Liver (tissue), 9 donors: ENCODE results near the gene GHRHR. TPM values are rescaled to one million over a fixed set of nuclear protein-coding genes. Genes with fewer than 3 reads are reported as not detected.

Experiments used
- DNase-seq: peaks from one replicate; pipeline ENCODE4 v3.0.0-alpha.2; 2017; ENCODE audit warnings: low spot score
- H3K27ac ChIP-seq, 2 donors: one replicate each; pipeline ENCODE4 v1.7.0; 2013; ENCODE audit warnings: inconsistent platforms in 2 of 2, low read length in 2 of 2, control low read depth in 1 of 2, low read depth in 1 of 2, mild to moderate bottlenecking in 1 of 2
- H3K27me3 ChIP-seq, 4 donors: one replicate each; pipeline versions ENCODE4 v1.6.1 to v1.7.0; 2013; ENCODE audit warnings: low read length in 3 of 4, inconsistent platforms in 1 of 4, mild to moderate bottlenecking in 1 of 4, moderate library complexity in 1 of 4; ENCODE audit not compliant: control insufficient read depth in 4 of 4, insufficient read depth in 4 of 4
- H3K36me3 ChIP-seq, 4 donors: one replicate each; pipeline versions ENCODE4 v1.6.1 to v1.7.0; 2013; ENCODE audit warnings: low read length in 3 of 4, mild to moderate bottlenecking in 3 of 4, low read depth in 1 of 4, moderate library complexity in 1 of 4; ENCODE audit not compliant: control insufficient read depth in 4 of 4, insufficient read depth in 3 of 4
- H3K4me1 ChIP-seq, 4 donors: one replicate each; pipeline versions ENCODE4 v1.6.1 to v1.7.0; 2013; ENCODE audit warnings: low read length in 3 of 4, mild to moderate bottlenecking in 3 of 4, moderate library complexity in 1 of 4; ENCODE audit not compliant: control insufficient read depth in 4 of 4, insufficient read depth in 4 of 4
- H3K4me3 ChIP-seq, 3 donors: one replicate each; pipeline versions ENCODE4 v1.6.1 to v1.7.0; 2013; ENCODE audit warnings: low read length in 3 of 3, control low read depth in 1 of 3, low read depth in 1 of 3, mild to moderate bottlenecking in 1 of 3
- H3K9ac ChIP-seq, 2 donors: one replicate each; pipeline ENCODE4 v1.7.0; 2013; ENCODE audit warnings: low read length in 2 of 2, mild to moderate bottlenecking in 2 of 2, moderate library complexity in 2 of 2, control low read depth in 1 of 2, low read depth in 1 of 2
- H3K9me3 ChIP-seq, 4 donors: one replicate each; pipeline versions ENCODE4 v1.6.1 to v1.7.0; 2013; ENCODE audit warnings: low read length in 3 of 4; ENCODE audit not compliant: control insufficient read depth in 4 of 4
- ATF3 ChIP-seq: IDR thresholded peaks from 2 replicates; pipeline ENCODE4 v1.6.1; 2016; ENCODE audit warnings: antibody characterized with exemption
- CTCF ChIP-seq: fragments of 150-350 bp; IDR thresholded peaks from 2 replicates; pipeline ENCODE4 v1.5.1; 2017; ENCODE audit warnings: improper control_type of control experiment, low read depth, low read length; ENCODE audit not compliant: missing input control
- EGR1 ChIP-seq, 2 donors: IDR thresholded peaks; 2 replicates each; pipeline ENCODE4 v1.6.1; 2016 to 2018; ENCODE audit warnings: antibody characterized with exemption in 2 of 2, low read depth in 2 of 2
- FOXA1 ChIP-seq: IDR thresholded peaks from 2 replicates; pipeline ENCODE4 v1.6.1; 2016; ENCODE audit warnings: antibody characterized with exemption
- FOXA2 ChIP-seq: IDR thresholded peaks from 2 replicates; pipeline ENCODE4 v1.6.1; 2016; ENCODE audit warnings: antibody characterized with exemption
- GABPA ChIP-seq, 2 donors: IDR thresholded peaks in 1 of 2; conservative IDR thresholded peaks in 1 of 2; 2 replicates each; pipeline ENCODE4 v1.6.1; 2016; ENCODE audit warnings: antibody characterized with exemption in 2 of 2, mild to moderate bottlenecking in 1 of 2, moderate library complexity in 1 of 2
- HNF4A ChIP-seq, 2 donors: conservative IDR thresholded peaks; 2 replicates each; pipeline ENCODE4 v1.6.1; 2016; ENCODE audit warnings: antibody characterized with exemption in 2 of 2, mild to moderate bottlenecking in 2 of 2
- HNF4G ChIP-seq: IDR thresholded peaks from 2 replicates; pipeline ENCODE4 v1.6.1; 2016; ENCODE audit warnings: antibody characterized with exemption
- JUND ChIP-seq, 2 donors: IDR thresholded peaks; 2 replicates each; pipeline ENCODE4 v1.6.1; 2016; ENCODE audit warnings: antibody characterized with exemption in 2 of 2
- MAX ChIP-seq: IDR thresholded peaks from 2 replicates; pipeline ENCODE4 v1.6.1; 2016; ENCODE audit warnings: antibody characterized with exemption
- NR2F2 ChIP-seq: IDR thresholded peaks from 2 replicates; pipeline ENCODE4 v1.6.1; 2016; ENCODE audit warnings: antibody characterized with exemption
- RAD21 ChIP-seq, 2 donors: IDR thresholded peaks; 2 replicates each; pipeline ENCODE4 v1.6.1; 2016; ENCODE audit warnings: antibody characterized with exemption in 2 of 2, mild to moderate bottlenecking in 2 of 2
- REST ChIP-seq: IDR thresholded peaks from 2 replicates; pipeline ENCODE4 v1.6.1; 2016; ENCODE audit warnings: antibody characterized with exemption, mild to moderate bottlenecking
- RXRA ChIP-seq, 2 donors: IDR thresholded peaks; 2 replicates each; pipeline ENCODE4 v1.6.1; 2017 to 2018; ENCODE audit warnings: antibody characterized with exemption in 2 of 2, mild to moderate bottlenecking in 1 of 2
- SP1 ChIP-seq: IDR thresholded peaks from 2 replicates; pipeline ENCODE4 v1.6.1; 2018; ENCODE audit warnings: antibody characterized with exemption, mild to moderate bottlenecking
- TAF1 ChIP-seq: conservative IDR thresholded peaks from 2 replicates; pipeline ENCODE4 v1.6.1; 2016; ENCODE audit warnings: antibody characterized with exemption, mild to moderate bottlenecking
- YY1 ChIP-seq: IDR thresholded peaks from 2 replicates; pipeline ENCODE4 v1.6.1; 2016; ENCODE audit warnings: antibody characterized with exemption, mild to moderate bottlenecking
- ZBTB33 ChIP-seq: IDR thresholded peaks from 2 replicates; pipeline ENCODE4 v1.6.1; 2016; ENCODE audit warnings: antibody characterized with exemption
- WGBS: extraction: QIAGEN DNeasy Blood & Tissue Kit; methylation state at CpG from one replicate; pipeline ENCODE4 v1.1.7; 2013; 5-methylcytosine and 5-hydroxymethylcytosine counted together
- polyA plus RNA-seq, 2 donors: library from polyadenylated mRNA; stranded (reverse) in 1 of 2; unstranded in 1 of 2; fragments of 200-250 nt in 1 of 2; fragments of >200 nt in 1 of 2; fragmentation: Nextera tagmentation in 1 of 2; extraction: Ambion mirVana in 1 of 2; gene quantifications; one replicate each; pipeline versions ENCODE4 v1.2.1 to v1.2.3, GENCODE V29; 2013 to 2015
- total RNA-seq, 2 donors: library from RNA; depleted of rRNA; stranded (reverse); fragments of >200 nt; gene quantifications; one replicate each; pipeline ENCODE4 v1.2.3, GENCODE V29; 2014
- donor health status: healthy.
- donor health status: healthy.
- donor health status: healthy.
- donor health status: healthy.
- donor health status: healthy.

The GHRHR gene
- total and polyA plus RNA-seq, 4 donors, result 0.46 to 0.50 TPM; not detected in 2

- H3K4me1 ChIP-seq, result no peaks in the 10 kb centered on the region
- no peak overlapping the region for H3K9ac ChIP-seq
- no peaks in the 10 kb centered on the region for H3K9me3 ChIP-seq
- WGBS, result 87% methylated on average over 26 of the region's 26 CpGs
- no peak for TF ChIP-seq YY1
- no peak for TF ChIP-seq TAF1
- TF ChIP-seq RXRA (IDR thresholded peaks at IDR 0.05), result no peak
- TF ChIP-seq ZBTB33, result no peak
- no peak for TF ChIP-seq FOXA2
- no peak for TF ChIP-seq GABPA (IDR thresholded peaks at IDR 0.05 in 1 of 2, conservative IDR thresholded peaks at IDR 0.05 in 1 of 2)
- TF ChIP-seq FOXA1, result no peak
- TF ChIP-seq HNF4G, result no peak
- TF ChIP-seq REST, result no peak
- TF ChIP-seq JUND (IDR thresholded peaks at IDR 0.05), result no peak
- TF ChIP-seq NR2F2, result no peak
- TF ChIP-seq CTCF, result no peak
- TF ChIP-seq RAD21 (IDR thresholded peaks at IDR 0.05), result no peak
- TF ChIP-seq ATF3, result no peak
- TF ChIP-seq HNF4A (conservative IDR thresholded peaks at IDR 0.05), result no peak
- no peak for TF ChIP-seq SP1
- no peak for TF ChIP-seq EGR1 (IDR thresholded peaks at IDR 0.05; ENCODE audit: low read depth in 2 of 2)
- no peak for TF ChIP-seq MAX
- no peaks in the 10 kb centered on the region for H3K27me3 ChIP-seq
- H3K4me3 ChIP-seq, result no peak overlapping the region
- H3K36me3 ChIP-seq, result no peaks in the 10 kb centered on the region
- DNase-seq, result no peak
- H3K27ac ChIP-seq, result no peak overlapping the region
Observed at GRCh38 chr7:30933124-30933974, 30.4 kb upstream of the GHRHR start.
